GM10266 (cell line): ENCODE data around the gene RUFY3.
"Not testable (repeated sequence)": the region's sequence is repeated elsewhere in the genome, so short reads cannot be mapped to it uniquely, and the experiment has no call there.

Experiments
- DNase-seq: peaks from one replicate; pipeline ENCODE4 v3.0.0; 2012; ENCODE audit errors: extremely low spot score
- CTCF ChIP-seq: IDR thresholded peaks from 2 replicates; pipeline ENCODE4 v1.5.1; 2012; ENCODE audit warnings: mild to moderate bottlenecking, low read depth; ENCODE audit not compliant: control insufficient read depth, insufficient read depth; ENCODE audit errors: missing control alignments

The RUFY3 gene

DNA sequence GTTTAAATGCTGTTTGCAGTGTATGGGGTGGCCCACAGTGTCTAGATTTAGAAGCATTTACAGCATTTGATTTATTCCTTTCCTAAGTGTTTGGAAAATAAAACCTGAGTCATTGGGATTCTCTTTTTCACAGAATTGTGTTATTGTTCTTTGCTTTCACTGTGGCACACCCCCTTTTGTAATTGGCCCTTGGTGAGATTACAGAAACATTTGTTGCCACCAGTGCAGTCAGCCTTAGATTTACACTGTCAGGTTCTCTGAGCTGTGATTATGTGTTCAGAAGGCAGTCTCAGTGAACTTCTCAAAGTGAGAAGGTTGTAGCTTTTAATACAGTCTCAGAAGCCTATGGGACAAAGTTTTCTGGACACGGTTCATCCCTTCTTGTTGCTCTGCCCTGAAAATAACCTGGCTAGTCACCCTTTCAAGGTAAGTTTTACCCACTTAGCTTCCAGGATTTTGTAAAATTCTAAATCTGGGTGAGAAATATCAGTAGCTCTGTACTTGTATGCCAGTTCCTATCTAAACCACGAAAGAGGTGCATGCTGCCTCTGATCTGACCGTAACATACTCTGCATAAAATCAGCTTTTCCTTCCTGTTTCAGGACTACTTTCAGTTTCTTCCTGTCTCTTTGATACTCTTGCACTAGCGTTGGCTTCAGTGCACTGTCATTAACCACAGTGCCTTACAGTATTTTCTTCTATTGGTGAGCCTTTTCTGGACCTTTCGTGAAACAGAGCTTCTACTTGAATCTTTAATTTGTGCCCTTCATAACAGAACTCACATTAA is 12.6 kb downstream of the RUFY3 start:
- no peak for TF ChIP-seq CTCF
- DNase-seq = peak; percentile 47

GRCh38 chr4:70734971-70735370 is 13.2 kb downstream of the RUFY3 start:
- DNase-seq = no peak
- TF ChIP-seq CTCF = no peak

GRCh38 chr4:70735915-70736314 is 14.2 kb downstream of the RUFY3 start:
- not testable (repeated sequence) for DNase-seq

GRCh38 chr4:70737006-70737405 is 15.2 kb downstream of the RUFY3 start:
- DNase-seq = no peak
- no peak for TF ChIP-seq CTCF

More at GRCh38 chr4:70735915-70736314, 14.2 kb downstream of the RUFY3 start:
- TF ChIP-seq CTCF = peak; percentile 60

GRCh38 chr4:70737409-70737808 is 15.6 kb downstream of the RUFY3 start:
- no peak for TF ChIP-seq CTCF
- DNase-seq = no peak

DNA sequence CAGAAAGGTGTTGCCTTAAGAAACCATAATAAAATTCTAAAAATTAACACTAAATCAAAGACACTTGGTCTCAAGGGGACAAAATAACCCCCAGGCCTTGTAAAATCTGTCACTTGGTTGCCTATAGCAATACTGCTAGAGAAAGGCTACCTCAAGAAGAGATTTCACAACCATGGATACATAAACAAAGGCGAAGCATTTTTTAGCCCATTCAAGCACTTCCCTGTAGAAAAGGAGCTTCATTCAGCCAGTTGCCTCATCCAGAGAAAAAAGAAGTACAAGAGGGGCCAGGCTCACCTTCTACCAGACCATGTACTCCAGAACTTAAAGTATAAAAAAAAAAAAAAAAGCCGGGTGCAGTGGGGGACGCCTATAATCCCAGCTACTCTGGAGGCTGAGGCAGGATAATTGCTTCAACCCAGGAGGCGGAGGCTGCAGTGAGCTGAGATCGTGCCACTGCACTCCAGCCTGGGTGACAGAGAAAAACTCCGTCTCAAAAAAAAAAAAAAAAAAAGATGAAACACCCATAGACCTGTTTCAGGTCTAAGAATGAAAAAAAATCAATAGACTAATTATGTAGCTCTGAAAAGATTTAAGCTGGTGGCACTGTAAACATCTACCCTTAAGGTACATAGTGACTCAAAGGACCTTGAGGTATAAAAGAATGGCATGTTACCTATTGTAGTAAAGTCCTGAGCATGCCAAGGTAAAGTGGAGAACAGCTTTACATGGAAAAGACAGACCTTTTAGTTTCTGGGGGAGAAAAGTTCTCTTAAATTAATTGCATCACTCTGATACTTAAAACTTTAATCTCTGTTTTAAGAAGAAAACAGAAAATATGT is 18.0 kb downstream of the RUFY3 start:
- no peak for DNase-seq
- TF ChIP-seq CTCF = no peak
